CD4-positive, CD25-positive, alpha-beta regulatory T cell (primary cell): ENCODE data around the gene SERPINB6. TPM values are rescaled to one million over a fixed set of nuclear protein-coding genes. Genes with fewer than 3 reads are reported as not detected.
"Not testable (repeated sequence)": the region's sequence is repeated elsewhere in the genome, so short reads cannot be mapped to it uniquely, and the experiment has no call there.

ENCODE experiments used
- ATAC-seq, 2 donors: fragments of 150-1000 bp; cut with Tn5 transposase; one replicate each; pipeline ENCODE4 v1.10.0; 2021; ENCODE audit warnings: low read depth in 2 of 2, moderate number of reproducible peaks in 2 of 2, moderate library complexity in 1 of 2
- DNase-seq, 3 donors: peaks; one replicate each; pipeline versions ENCODE4 v3.0.0 to v3.0.0-alpha.2; 2012 to 2022; ENCODE audit warnings: mixed read lengths in 1 of 3
- H3K27ac ChIP-seq: one replicate; pipeline ENCODE4 v1.7.0; 2013; ENCODE audit warnings: mild to moderate bottlenecking, low read length; ENCODE audit not compliant: insufficient read depth, poor library complexity, severe bottlenecking
- H3K27me3 ChIP-seq: one replicate; pipeline ENCODE4 v1.7.0; 2013; ENCODE audit warnings: low read length; ENCODE audit not compliant: control insufficient read depth, insufficient read depth
- H3K36me3 ChIP-seq: one replicate; pipeline ENCODE4 v1.7.0; 2013; ENCODE audit warnings: mild to moderate bottlenecking, low read length, moderate library complexity; ENCODE audit not compliant: control insufficient read depth, insufficient read depth
- H3K4me1 ChIP-seq: 2 replicates; pipeline ENCODE4 v1.7.0; 2013; ENCODE audit warnings: mild to moderate bottlenecking, low read length; ENCODE audit not compliant: insufficient read depth, control insufficient read depth, poor library complexity, severe bottlenecking
- H3K4me3 ChIP-seq: one replicate; pipeline ENCODE4 v1.7.0; 2013; ENCODE audit warnings: low read depth, mild to moderate bottlenecking, low read length, moderate library complexity
- H3K9me3 ChIP-seq, 2 experiments: 1 replicate in 1 of 2; 2 replicates in 1 of 2; pipeline ENCODE4 v1.7.0; 2013; ENCODE audit warnings: low read length in 2 of 2, mild to moderate bottlenecking in 1 of 2, moderate library complexity in 1 of 2; ENCODE audit not compliant: control insufficient read depth in 2 of 2
- H3K27ac Mint-ChIP-seq, 3 donors: one replicate each; pipeline ENCODE4 v1.8.0; 2020 to 2022; ENCODE audit warnings: mild to moderate bottlenecking in 3 of 3, mixed read lengths in 3 of 3, moderate library complexity in 2 of 3
- H3K27me3 Mint-ChIP-seq: one replicate; pipeline ENCODE4 v1.8.0; 2022; ENCODE audit warnings: mild to moderate bottlenecking, mixed read lengths
- H3K36me3 Mint-ChIP-seq: one replicate; pipeline ENCODE4 v1.8.0; 2020; ENCODE audit warnings: mixed read lengths
- H3K4me1 Mint-ChIP-seq, 4 donors: one replicate each; pipeline ENCODE4 v1.8.0; 2020 to 2022; ENCODE audit warnings: mixed read lengths in 4 of 4, mild to moderate bottlenecking in 1 of 4
- H3K4me3 Mint-ChIP-seq, 4 donors: one replicate each; pipeline ENCODE4 v1.8.0; 2020 to 2022; ENCODE audit warnings: mild to moderate bottlenecking in 4 of 4, mixed read lengths in 4 of 4, moderate library complexity in 3 of 4
- H3K9me3 Mint-ChIP-seq, 7 donors: one replicate each; pipeline ENCODE4 v1.8.0; 2020 to 2022; ENCODE audit warnings: mixed read lengths in 7 of 7, mild to moderate bottlenecking in 3 of 7, moderate library complexity in 2 of 7
- polyA plus RNA-seq, 4 donors: library from polyadenylated mRNA; unstranded; fragments of 300-500 nt; fragmentation: Illumina TruSeq; gene quantifications; one replicate each; pipeline ENCODE4 v1.2.3, GENCODE V29; 2021
- total RNA-seq: library from RNA; stranded (reverse); gene quantifications from one replicate; pipeline ENCODE4 v1.2.3, GENCODE V29; 2022

SERPINB6 gene
- total and polyA plus RNA-seq, 5 donors from 2014 or later, result 3.9 to 79.9 (median 21.9) TPM

DNA sequence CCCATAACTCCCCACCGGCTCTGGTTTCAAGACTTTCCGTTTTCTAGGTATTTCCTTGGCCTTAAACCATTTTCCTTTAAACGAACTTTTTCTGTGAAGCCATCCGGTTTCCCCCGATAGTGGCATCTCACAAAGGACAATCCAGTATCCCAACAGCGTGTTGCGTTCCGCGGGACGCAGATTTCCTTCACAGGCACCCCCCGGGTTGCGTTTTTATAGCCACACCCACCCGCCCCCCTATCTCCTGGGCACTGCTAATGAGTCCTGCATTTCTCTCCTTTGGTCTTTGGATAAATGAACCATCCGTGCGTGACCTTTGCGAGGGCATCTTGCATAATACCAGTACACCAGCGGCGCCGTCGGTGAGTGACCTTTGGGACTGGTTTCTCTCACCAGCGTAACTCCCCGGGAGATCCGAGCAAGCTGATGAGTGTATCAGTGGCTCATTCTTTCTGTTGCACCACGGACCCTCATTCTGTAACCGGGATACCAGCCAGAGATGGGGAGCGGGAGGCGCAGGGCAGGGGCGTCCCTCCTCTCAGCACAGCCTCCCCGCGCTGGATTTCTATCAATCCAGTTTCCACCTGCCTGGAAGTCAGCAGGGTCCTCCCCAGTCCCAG is 27.7 kb upstream of the SERPINB6 start:
- no peaks in the 10 kb centered on the region for H3K9me3 ChIP-seq
- Mint-ChIP-seq H3K9me3 (no peaks in the 10 kb centered on the region), H3K4me3 (peak overlapping the region; percentile 90 to 97 (median 92)), H3K27ac (peak overlapping the region in 2 of 3 donors; percentile 92 to 94), H3K27me3 (no peaks in the 10 kb centered on the region), H3K36me3 (peaks cover 12% of the 10 kb centered on the region), H3K4me1 (peaks cover 10 to 42% (median 22%) of the 10 kb centered on the region in 4 donors)
- H3K4me1 ChIP-seq, result peaks cover 24% of the 10 kb centered on the region
- H3K4me3 ChIP-seq, result peak overlapping the region; percentile 70
- H3K36me3 ChIP-seq, result no peaks in the 10 kb centered on the region
- peak overlapping the region; percentile 86 for H3K27ac ChIP-seq
- DNase-seq (no peak), ATAC-seq (peak in 1 of 2 donors; percentile 28)
- no peaks in the 10 kb centered on the region for H3K27me3 ChIP-seq

DNA sequence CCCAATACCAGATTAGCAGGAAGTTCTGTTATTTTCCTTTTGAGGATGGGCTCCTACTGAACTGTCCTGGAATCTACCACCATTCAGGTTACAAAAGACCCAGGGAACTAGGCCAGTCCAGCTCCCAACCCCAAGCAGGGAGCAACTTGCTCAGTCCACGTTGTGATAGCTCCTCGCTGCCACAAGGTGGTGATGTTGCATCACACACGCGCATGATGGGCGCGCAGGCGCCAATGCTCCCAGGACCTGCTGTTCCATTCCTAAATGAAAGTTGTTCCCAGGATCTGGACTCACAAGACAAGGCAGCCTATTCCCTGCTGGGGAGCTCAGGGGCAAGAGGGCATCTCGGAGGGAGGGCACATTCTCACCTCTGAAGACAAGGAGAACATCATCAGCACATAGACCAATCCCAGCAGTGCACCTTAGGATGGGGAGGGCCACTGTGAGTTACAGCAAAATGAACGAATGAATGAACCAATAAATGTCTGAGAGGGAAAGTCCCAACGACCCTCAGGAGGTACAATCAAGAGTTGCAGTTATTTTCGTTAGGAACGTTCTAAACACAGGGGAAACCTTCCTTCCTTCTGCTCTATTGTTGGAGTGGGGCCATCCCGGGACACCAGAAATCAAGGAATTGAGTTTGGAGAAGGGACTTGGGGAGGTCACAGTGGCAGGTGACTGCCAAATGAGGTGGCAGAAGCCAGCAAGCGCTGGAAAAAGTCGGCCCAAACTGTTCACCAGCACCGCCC is 27.1 kb upstream of the SERPINB6 start:
- H3K27ac ChIP-seq, result peak overlapping the region; percentile 86
- not testable (repeated sequence) for H3K9me3 Mint-ChIP-seq, H3K27me3 Mint-ChIP-seq, H3K9me3 ChIP-seq, H3K27me3 ChIP-seq, H3K36me3 ChIP-seq
- H3K27ac Mint-ChIP-seq, result peak overlapping the region; percentile 92 to 94 (median 94)
- peaks cover 12% of the 10 kb centered on the region for H3K36me3 Mint-ChIP-seq
- peak; percentile 47 to 51 for ATAC-seq
- H3K4me1 ChIP-seq, result peaks cover 24% of the 10 kb centered on the region
- peak overlapping the region; percentile 90 to 97 (median 92) for H3K4me3 Mint-ChIP-seq
- H3K4me3 ChIP-seq, result peak overlapping the region; percentile 70
- peak; percentile 41 to 81 (median 64) for DNase-seq
- peaks cover 10 to 42% (median 22%) of the 10 kb centered on the region in 4 donors for H3K4me1 Mint-ChIP-seq

DNA sequence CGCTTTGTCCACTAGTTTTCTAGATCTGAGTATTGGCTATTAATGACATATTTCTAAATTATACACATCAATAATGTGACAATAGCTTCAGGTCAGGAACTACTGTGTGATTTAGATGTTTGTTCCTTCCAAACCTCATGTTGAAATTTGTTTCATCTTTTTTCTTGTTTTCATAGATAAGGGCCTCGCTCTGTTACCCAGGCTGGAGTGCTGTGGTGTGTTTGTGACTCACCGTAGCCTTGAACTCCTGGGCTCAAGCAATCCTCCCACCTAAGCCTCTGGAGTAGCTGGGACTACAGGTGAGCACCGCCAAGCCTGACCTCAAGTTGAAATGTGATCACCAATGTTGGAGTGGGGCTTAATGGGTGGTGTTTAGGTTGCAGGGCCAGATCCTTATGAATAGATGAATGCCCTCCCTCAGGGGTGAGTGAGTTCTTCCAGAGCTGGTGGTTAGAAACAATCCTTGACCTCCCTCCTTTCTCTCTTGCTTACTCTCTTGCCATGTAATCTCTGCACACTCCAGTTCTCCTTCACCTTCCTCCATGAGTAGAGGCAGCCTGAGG is 22.5 kb upstream of the SERPINB6 start:
- Histone ChIP-seq H3K36me3 (no peaks in the 10 kb centered on the region), H3K27ac (no peak overlapping the region), H3K27me3 (no peaks in the 10 kb centered on the region), H3K9me3 (no peaks in the 10 kb centered on the region), H3K4me1 (peaks cover 10% of the 10 kb centered on the region), H3K4me3 (no peak overlapping the region)
- DNase-seq (no peak), ATAC-seq (no peak)
- no peaks in the 10 kb centered on the region for H3K36me3 Mint-ChIP-seq
- H3K9me3 Mint-ChIP-seq, result no peaks in the 10 kb centered on the region
- H3K27me3 Mint-ChIP-seq, result peaks cover 4% of the 10 kb centered on the region
- H3K27ac Mint-ChIP-seq, result peak overlapping the region in 1 of 3 donors; percentile 33
- peaks cover 3 to 26% (median 21%) of the 10 kb centered on the region in 4 donors for H3K4me1 Mint-ChIP-seq
- peak overlapping the region in 1 of 4 donors; percentile 14 for H3K4me3 Mint-ChIP-seq

DNA sequence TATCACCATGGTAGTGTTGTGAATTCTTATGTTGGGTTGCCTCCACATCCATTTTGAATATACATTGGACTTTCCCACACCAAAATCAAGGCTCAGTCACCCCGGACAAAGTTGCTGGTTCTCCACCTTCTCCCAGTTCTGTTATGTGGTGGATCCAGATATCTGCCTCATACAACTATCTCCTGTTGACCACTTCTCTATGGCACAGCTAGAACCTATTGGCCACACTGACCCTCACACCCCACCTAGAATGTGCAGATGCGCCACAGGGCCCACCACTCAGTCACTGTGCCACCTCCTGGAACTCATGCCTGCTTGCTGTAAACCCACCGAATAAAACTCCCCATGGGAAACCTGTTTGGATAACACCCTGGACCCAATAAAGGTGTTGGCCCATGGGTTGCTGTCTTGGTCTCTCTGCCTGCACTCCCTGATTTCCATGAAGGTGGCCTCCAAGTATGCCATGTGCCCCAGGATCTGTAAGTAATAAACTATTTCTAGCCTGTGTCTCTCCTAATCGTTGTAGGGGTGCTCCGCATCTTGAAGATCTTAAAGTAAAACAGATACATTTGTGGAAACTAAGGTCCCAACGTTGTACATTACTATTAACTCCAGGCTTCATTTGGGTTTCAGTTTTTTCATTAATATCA is 21.1 kb upstream of the SERPINB6 start:
- no peak overlapping the region for H3K27ac ChIP-seq
- no peak overlapping the region for H3K4me3 Mint-ChIP-seq
- no peaks in the 10 kb centered on the region for H3K36me3 ChIP-seq
- H3K9me3 ChIP-seq, result no peaks in the 10 kb centered on the region
- H3K9me3 Mint-ChIP-seq, result no peaks in the 10 kb centered on the region
- peaks cover 3 to 29% (median 19%) of the 10 kb centered on the region in 4 donors for H3K4me1 Mint-ChIP-seq
- no peaks in the 10 kb centered on the region for H3K36me3 Mint-ChIP-seq
- H3K27ac Mint-ChIP-seq, result no peak overlapping the region
- ATAC-seq (no peak), DNase-seq (no peak)
- H3K27me3 ChIP-seq, result no peaks in the 10 kb centered on the region
- peaks cover 4% of the 10 kb centered on the region for H3K27me3 Mint-ChIP-seq
- H3K4me1 ChIP-seq, result peaks cover 15% of the 10 kb centered on the region
- no peak overlapping the region for H3K4me3 ChIP-seq

DNA sequence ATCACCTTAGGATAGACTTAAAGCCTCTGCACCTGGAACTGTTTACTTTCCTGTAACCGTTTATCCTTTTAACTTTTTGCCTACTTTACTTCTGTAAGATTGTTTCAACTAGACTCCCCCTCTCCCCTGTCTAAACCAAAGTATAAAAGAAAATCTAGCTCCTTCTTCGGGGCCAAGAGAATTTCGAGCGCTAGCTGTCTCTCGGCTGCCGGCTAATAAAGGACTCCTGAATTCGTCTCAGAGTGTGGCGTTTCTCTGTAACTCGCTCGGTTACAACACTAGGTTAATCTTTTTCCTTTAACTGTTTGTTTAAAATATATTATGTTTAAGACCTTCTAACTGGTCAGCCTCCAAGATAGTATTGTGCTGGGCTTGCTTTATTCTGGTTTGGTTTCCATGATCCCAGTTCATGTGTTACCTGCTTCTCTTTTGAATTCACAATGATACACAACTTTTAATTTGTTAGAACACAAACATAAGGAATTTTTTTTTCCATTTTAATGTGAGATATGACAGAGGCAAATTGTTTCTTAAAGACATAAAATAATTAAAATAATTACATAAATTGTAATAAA is 19.7 kb upstream of the SERPINB6 start:
- Mint-ChIP-seq H3K4me1 (peaks cover 3 to 36% (median 21%) of the 10 kb centered on the region in 4 donors), H3K4me3 (peak overlapping the region; percentile 92 to 99 (median 96)), H3K27me3 (peaks cover 4% of the 10 kb centered on the region), H3K27ac (peak overlapping the region; percentile 99 to 100 (median 99)), H3K9me3 (no peaks in the 10 kb centered on the region), H3K36me3 (no peaks in the 10 kb centered on the region)
- no peak for DNase-seq
- peaks cover 15% of the 10 kb centered on the region for H3K4me1 ChIP-seq
- no peaks in the 10 kb centered on the region for H3K36me3 ChIP-seq
- no peaks in the 10 kb centered on the region for H3K9me3 ChIP-seq
- peak overlapping the region; percentile 95 for H3K27ac ChIP-seq
- H3K27me3 ChIP-seq, result no peaks in the 10 kb centered on the region
- H3K4me3 ChIP-seq, result peak overlapping the region; percentile 99
- ATAC-seq, result no peak

DNA sequence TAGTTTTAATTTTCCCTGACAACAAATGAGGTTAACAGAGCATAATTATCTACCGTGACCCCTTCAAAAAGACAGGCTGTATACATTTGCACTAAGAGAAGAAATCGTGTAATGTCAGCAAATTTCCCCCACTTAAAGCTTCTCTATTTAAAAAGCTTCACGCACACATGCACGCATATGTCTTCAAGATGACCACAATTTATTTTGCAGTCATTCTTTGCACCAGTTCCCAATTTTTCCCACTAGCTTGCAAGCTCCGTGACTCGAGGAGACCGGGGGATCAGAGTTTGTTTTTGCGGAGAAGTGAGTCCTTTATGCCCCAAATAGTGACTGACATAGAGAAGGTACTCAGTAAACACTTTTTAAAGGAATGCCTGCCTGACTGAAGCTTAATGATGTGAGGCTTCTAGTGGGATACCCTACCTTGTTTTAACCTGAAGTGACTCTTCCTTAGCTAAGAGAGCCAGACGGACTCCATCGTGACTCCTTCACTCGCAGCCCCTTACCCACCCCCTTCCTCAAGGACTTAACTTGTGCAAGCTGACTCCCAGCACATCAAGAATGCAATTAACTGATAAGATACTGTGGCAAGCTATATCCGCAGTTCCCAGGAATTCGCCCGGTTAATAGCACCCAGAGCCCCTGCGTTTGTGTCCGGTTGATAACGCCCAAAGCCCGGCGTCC is 19.0 kb upstream of the SERPINB6 start:
- Mint-ChIP-seq H3K4me1 (peaks cover 5 to 36% (median 21%) of the 10 kb centered on the region in 4 donors), H3K9me3 (no peaks in the 10 kb centered on the region), H3K36me3 (no peaks in the 10 kb centered on the region), H3K4me3 (peak overlapping the region; percentile 92 to 99 (median 96)), H3K27me3 (peaks cover 10% of the 10 kb centered on the region), H3K27ac (peak overlapping the region; percentile 99 to 100 (median 99))
- ATAC-seq (no peak), DNase-seq (no peak)
- Histone ChIP-seq H3K4me1 (peaks cover 15% of the 10 kb centered on the region), H3K27ac (peak overlapping the region; percentile 95), H3K36me3 (no peaks in the 10 kb centered on the region), H3K27me3 (no peaks in the 10 kb centered on the region), H3K4me3 (peak overlapping the region; percentile 99), H3K9me3 (no peaks in the 10 kb centered on the region)
